HL-60 (cell line): Measurements from ENCODE around the gene YLPM1.
"Not testable (repeated sequence)": the region's sequence is repeated elsewhere in the genome, so short reads cannot be mapped to it uniquely, and the experiment has no call there.

Experiments used
- DNase-seq, 2 experiments: peaks; one replicate each; pipeline ENCODE4 v3.0.0-alpha.2; 2010 to 2020; ENCODE audit warnings: low read depth in 1 of 2, low spot score in 1 of 2
- H3K27ac ChIP-seq: fragments of 250-450 bp; sonication (Bioruptor Pico); replicated peaks from 2 replicates; pipeline ENCODE4 v1.5.1; 2020; ENCODE audit warnings: mild to moderate bottlenecking, moderate library complexity
- H3K27me3 ChIP-seq: fragments of 250-450 bp; sonication (Bioruptor Pico); 2 replicates; pipeline ENCODE4 v1.5.1; 2021; ENCODE audit warnings: mild to moderate bottlenecking, moderate library complexity; ENCODE audit not compliant: insufficient read depth, poor library complexity, severe bottlenecking
- H3K4me3 ChIP-seq: replicated peaks from 2 replicates; pipeline ENCODE4 v1.5.1; 2011; ENCODE audit warnings: mild to moderate bottlenecking, control low read depth, low read length; ENCODE audit not compliant: insufficient read depth
- GABPA ChIP-seq: IDR thresholded peaks from 2 replicates; pipeline ENCODE4 v1.6.1; 2012; ENCODE audit warnings: low read depth
- POLR2AphosphoS5 ChIP-seq: IDR thresholded peaks from 2 replicates; pipeline ENCODE4 v1.6.1; 2012; ENCODE audit warnings: low read depth
- SPI1 ChIP-seq: IDR thresholded peaks from 2 replicates; pipeline ENCODE4 v1.6.1; 2012; ENCODE audit warnings: low read depth, mild to moderate bottlenecking, borderline replicate concordance
- TF ChIP-seq, protein P1 (sequence below): IDR thresholded peaks from 2 replicates; pipeline ENCODE4 v1.6.1; 2012; ENCODE audit warnings: low read depth; ENCODE audit not compliant: insufficient replicate concordance
- TF ChIP-seq, protein P2 (sequence below): IDR thresholded peaks from one replicate; pipeline ENCODE4 v1.5.1; 2011; ENCODE audit warnings: low read length, control low read depth, inconsistent platforms; ENCODE audit not compliant: insufficient read depth

YLPM1 gene

DNA sequence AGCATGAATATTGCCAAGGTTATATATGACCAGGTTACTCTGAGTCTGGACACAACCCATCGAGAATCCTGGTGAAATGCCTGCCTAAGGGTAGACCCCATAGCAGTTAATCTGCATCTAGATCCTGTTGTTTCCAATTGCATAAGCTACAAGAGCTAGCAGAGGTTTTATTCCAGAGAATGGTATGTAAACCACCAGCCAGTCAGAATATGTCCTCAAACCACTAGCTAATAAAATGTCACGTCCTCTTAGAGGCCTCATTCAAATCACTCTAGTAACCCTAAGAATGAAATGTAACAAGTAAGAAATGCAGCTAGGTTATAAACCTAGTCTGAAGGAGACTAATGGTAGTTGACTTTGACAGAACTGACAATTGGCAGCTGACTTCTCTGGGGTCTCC lies 9.0 kb upstream of the YLPM1 start:
- no peaks in the 10 kb centered on the region for H3K27me3 ChIP-seq
- TF ChIP-seq, protein P1, sequence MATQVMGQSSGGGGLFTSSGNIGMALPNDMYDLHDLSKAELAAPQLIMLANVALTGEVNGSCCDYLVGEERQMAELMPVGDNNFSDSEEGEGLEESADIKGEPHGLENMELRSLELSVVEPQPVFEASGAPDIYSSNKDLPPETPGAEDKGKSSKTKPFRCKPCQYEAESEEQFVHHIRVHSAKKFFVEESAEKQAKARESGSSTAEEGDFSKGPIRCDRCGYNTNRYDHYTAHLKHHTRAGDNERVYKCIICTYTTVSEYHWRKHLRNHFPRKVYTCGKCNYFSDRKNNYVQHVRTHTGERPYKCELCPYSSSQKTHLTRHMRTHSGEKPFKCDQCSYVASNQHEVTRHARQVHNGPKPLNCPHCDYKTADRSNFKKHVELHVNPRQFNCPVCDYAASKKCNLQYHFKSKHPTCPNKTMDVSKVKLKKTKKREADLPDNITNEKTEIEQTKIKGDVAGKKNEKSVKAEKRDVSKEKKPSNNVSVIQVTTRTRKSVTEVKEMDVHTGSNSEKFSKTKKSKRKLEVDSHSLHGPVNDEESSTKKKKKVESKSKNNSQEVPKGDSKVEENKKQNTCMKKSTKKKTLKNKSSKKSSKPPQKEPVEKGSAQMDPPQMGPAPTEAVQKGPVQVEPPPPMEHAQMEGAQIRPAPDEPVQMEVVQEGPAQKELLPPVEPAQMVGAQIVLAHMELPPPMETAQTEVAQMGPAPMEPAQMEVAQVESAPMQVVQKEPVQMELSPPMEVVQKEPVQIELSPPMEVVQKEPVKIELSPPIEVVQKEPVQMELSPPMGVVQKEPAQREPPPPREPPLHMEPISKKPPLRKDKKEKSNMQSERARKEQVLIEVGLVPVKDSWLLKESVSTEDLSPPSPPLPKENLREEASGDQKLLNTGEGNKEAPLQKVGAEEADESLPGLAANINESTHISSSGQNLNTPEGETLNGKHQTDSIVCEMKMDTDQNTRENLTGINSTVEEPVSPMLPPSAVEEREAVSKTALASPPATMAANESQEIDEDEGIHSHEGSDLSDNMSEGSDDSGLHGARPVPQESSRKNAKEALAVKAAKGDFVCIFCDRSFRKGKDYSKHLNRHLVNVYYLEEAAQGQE = no peak
- TF ChIP-seq POLR2AphosphoS5 (no peak), SPI1 (no peak), GABPA (no peak)
- TF ChIP-seq, protein P2, sequence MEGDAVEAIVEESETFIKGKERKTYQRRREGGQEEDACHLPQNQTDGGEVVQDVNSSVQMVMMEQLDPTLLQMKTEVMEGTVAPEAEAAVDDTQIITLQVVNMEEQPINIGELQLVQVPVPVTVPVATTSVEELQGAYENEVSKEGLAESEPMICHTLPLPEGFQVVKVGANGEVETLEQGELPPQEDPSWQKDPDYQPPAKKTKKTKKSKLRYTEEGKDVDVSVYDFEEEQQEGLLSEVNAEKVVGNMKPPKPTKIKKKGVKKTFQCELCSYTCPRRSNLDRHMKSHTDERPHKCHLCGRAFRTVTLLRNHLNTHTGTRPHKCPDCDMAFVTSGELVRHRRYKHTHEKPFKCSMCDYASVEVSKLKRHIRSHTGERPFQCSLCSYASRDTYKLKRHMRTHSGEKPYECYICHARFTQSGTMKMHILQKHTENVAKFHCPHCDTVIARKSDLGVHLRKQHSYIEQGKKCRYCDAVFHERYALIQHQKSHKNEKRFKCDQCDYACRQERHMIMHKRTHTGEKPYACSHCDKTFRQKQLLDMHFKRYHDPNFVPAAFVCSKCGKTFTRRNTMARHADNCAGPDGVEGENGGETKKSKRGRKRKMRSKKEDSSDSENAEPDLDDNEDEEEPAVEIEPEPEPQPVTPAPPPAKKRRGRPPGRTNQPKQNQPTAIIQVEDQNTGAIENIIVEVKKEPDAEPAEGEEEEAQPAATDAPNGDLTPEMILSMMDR = no peak
- H3K27ac ChIP-seq = no peak overlapping the region
- DNase-seq = no peak
- no peak overlapping the region for H3K4me3 ChIP-seq

DNA sequence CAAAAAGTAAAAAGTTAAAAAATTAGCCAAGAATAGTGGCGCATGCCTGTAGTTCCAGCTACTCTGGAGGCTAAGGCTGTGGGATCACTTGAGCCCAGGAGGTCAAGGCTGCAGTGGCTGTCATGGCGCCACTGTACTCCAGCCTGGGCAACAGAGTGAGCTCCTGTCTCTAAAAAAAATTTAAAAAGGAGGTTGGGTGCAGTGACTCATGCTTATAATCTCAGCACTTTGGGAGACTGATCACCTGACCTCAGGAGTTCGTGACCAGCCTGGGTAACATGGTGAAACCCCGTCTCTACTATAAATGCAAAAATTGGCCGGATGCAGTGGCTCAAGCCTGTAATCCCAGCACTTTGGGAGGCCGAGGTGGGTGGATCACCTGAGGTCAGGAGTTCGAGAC lies 8.2 kb upstream of the YLPM1 start:
- H3K27me3 ChIP-seq = no peaks in the 10 kb centered on the region
- no peak overlapping the region for H3K27ac ChIP-seq
- DNase-seq = no peak
- TF ChIP-seq, protein P1 = no peak
- TF ChIP-seq POLR2AphosphoS5 (no peak), GABPA (no peak), SPI1 (no peak)
- TF ChIP-seq, protein P2 = no peak
- no peak overlapping the region for H3K4me3 ChIP-seq

DNA sequence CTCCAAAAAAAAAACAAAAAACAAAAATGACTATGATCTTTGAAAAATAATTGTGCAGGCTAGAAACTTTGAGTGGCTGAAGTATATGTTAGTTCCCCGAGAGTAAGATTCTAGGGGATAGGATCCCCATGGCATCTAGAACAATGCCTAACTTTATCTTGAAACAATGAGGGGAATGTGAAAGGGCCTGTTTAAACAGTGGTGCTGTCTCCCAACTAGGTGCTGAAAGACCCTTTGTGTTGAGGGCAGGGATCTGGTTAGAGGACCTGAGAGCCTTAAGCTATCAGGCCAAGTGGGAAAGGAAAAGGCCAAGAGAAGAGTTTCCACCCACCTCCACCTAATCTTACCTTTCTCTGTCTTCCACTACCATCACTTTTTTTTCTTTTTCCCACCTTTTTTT lies 6.8 kb upstream of the YLPM1 start:
- Histone ChIP-seq H3K4me3 (no peak overlapping the region), H3K27ac (no peak overlapping the region), H3K27me3 (no peaks in the 10 kb centered on the region)
- TF ChIP-seq SPI1 (no peak), GABPA (no peak)
- TF ChIP-seq, protein P1 = peak; percentile 28
- DNase-seq = no peak

DNA sequence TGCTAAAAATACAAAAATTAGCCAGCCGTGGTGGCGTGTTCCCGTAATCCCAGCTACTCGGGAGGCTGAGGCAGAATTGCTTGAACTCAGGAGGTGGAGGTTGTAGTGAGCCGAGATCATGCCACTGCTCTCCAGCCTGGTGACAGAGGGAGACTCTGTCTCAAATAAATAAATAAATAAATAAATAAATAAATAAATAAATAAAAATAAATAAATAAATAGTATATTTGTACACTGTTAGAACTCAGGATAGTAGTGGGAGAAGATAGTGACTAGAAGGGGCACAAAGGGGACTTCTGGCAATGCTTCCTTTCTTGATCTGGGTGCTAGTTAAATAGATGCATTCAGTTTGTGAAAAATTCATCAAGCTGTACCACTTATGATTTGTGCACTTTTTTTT lies 4.6 kb upstream of the YLPM1 start:
- H3K4me3 ChIP-seq, H3K27me3 ChIP-seq, DNase-seq, H3K27ac ChIP-seq: not testable (repeated sequence)
